Medulla oblongata (tissue), 1 donor: ENCODE measurements around the gene BMPR1A.
"Not testable (repeated sequence)": the region's sequence is repeated elsewhere in the genome, so short reads cannot be mapped to it uniquely, and the experiment has no call there.

Experiments used
- DNase-seq: peaks from one replicate; pipeline ENCODE4 v3.0.0-alpha.2; 2015; ENCODE audit errors: extremely low spot score

The BMPR1A gene

DNA sequence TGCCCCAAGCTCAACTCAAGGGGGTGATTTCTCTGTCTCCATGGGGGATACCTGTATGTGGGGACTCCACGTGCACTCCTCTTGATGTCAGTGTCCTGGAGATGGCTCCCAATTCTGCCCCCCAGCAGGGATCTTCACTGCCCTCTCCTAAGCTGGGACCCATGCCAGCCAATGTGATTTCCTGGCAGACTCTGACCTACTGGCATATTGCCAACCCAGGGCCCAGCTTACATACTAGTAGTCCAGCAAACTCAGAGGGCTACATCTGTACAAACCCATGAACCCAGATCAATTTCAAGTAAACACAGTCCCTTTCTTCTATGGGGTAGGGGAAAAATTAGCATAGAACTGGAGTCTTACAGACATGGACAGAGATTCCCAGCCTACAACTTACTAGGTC is 26.2 kb upstream of the BMPR1A start:
- DNase-seq = peak; percentile 35

DNA sequence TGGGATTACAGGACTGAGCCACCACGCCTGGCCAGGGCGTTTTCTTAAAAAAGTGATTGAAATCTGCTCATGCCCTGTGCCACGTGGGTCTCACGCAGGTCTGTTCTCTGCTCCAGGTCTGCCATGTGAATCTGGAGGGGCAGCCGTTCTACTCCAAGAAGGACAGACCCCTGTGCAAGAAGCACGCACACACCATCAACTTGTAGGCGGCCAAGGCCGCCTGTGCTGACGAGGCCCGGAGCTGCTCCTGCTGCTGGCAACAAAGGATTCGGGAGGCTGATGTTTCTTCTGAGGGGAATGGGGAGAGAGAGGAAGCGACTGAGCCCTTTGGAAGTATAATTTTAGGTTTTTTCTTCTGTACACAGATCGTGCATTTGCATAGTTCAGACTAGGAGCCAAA is 23.6 kb upstream of the BMPR1A start:
- no peak for DNase-seq

DNA sequence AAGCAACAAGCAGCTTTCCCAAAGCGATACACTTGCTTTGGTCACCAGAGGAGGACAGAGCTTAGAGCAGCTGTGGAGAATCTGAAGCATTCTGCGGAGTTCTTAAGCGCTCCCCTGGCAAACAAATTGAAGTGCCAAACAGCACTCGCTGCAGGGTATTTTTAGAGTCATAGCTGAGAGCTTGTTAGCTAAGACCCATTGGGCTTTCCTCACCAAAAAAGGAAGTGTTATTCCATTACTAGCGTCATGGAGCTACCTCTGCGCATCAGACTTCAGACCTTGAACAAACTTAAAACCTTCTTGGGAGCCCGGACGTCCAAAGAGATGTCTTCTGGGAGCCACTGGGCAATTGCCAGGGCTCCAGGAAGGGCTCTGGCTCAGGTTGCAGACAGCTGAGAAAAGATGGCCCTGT is 23.2 kb upstream of the BMPR1A start:
- peak; percentile 64 for DNase-seq

DNA sequence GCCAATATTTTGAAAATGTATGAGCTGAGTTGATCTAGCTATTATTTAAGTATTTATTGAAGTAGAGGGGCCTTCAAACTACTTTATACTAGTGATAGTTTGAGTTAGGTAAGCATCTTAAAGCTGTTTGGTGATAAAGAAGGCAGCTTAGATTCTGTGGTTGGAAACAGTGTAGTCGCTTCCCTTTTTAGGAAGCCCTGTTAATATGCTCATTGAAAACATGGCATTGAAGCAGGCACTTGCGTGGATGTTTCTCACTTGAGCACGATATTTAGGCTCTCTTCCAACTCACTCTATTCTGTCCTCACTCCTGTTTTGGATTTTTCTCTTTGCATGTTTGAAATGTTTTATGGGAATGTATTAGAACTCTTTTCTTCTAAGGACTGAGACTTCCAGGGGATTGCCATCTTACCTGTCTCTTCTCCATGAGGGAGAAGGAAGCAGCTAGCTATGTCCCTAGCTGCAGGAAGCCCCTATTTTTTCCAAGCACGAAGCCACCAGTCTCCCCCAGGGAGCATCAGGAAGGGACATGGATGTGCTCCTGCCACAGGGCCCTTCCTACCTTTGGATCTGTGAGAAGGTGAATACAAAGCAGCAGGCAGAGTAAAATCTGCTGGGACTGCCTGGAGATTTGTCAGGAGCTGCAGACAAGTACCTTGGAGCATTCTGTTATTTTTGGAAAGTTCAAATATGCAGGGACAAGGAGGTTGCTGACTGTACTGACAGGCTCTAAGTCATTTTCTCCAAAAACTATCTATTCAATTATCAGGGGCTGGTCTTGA is 22.0 kb upstream of the BMPR1A start:
- DNase-seq = no peak

DNA sequence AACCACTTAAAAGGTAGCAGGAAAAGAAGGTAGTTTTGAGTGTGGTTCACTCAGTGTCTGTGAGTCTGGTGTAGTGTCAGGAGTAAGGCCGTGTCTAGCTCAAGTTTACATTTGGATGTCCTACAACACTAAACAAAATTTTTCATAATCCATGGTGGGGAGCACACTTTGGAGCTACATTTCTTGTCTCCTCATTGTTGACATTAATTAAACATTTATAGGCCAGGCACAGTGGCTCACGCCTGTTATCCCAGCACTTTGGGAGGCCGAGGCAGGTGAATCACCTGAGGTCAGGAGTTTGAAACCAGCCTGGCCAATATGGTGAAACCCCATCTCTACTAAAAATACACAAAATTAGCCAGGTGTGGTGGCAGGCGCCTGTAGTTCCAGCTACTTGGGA is 21.1 kb upstream of the BMPR1A start:
- DNase-seq = not testable (repeated sequence)

DNA sequence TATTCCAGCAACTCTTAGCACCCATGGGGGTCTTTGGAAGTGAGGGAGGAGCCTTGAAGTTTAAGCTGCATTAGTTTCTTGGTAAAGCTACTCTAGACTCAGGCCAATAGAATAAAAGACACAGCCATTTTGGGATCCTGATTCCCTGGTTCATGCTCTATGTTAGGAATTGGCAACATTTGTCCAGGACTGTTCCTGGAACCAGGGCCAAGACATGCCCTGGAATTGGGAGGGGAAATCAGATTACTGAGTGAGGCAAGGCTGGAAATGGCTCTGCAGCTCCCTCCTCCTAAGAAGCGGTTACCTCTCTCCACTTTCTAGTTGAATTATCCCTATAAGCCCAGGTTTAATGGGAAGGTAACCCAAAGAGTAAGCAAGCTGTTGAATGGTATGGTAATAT is 14.2 kb upstream of the BMPR1A start:
- no peak for DNase-seq

DNA sequence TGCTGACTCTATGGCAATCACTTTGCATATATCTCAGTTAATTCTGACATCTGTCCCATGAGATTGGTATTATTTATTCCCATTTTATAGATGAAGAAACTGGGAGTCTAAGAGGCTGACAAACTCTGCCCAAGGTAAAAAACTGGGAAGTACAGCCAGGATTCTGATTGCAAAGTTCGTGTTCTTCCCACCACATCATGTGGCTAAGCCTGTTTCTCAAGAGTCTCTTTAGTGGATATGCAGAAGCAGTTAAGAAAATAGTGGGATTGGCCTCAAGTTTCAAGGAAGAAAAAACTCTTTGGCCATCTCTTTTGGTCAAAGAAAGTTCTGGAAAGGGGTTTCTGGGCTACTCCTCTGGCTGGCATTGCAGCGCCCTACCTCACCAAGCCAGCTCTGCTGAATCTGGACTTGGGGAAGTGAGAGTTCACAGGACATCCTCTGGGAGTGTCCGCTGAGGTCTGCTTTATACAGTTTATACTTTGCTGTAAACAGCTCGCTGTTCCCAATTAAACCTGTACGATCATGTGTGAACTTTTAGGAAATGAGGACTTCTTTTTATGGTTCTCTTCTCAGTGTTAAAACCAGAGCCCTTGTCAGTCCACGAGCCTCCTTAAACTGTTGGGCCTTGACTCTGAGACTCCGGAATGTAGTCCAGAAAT is 12.2 kb upstream of the BMPR1A start:
- DNase-seq = no peak

DNA sequence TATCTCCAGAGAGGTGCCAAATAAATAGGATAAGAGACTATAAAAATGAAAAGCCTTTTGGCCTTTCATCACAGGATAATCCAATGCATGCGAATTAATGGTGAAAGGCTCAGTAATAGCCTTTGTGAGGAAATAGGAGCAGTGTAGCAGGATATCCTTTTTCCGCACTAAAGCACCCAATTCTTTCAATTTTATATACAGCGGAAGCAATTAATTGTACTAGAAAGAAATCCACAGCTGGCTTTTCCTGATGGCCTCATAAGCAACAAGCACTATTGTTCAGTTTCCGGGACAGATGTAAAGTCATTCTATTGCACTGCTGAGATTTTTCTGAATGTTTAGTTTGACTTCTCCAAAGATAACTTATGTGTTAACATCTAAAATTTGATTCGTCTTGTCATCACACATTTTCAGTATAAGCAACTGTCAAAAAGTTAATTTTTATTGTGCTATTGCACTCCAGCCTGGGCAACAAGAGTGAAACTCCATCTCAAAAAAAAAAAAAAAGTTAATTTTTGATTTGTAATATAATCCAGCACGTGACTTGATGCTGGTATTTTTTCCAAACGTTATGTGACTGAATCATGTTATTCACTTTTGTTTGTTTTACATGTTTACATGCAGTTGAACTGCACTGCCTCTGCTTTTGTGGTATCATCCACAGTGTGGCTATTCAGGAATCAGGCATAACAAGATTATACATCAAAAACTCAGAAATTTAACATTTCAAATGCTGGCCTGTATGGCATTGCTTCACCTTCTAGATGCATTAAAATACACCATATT is 8.4 kb upstream of the BMPR1A start:
- DNase-seq = no peak

DNA sequence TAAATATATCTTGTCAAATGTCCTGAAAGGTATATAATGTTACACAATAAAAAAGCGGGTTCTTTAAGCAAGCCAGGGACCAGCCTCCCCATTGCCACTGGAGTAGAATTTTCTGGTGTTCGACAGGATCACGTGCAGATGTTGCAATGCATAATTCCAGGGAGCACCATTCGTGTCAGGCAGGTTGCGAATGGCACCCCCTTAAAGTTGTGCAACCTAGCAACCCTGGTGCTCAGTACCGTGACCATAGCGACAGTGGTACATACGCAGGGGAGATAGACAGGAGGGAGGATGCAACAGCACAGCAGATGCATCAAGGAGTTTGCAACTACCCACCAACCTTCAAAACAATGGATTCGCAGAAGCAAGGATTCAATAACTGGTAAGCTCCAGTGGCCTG is 6.6 kb upstream of the BMPR1A start:
- no peak for DNase-seq

DNA sequence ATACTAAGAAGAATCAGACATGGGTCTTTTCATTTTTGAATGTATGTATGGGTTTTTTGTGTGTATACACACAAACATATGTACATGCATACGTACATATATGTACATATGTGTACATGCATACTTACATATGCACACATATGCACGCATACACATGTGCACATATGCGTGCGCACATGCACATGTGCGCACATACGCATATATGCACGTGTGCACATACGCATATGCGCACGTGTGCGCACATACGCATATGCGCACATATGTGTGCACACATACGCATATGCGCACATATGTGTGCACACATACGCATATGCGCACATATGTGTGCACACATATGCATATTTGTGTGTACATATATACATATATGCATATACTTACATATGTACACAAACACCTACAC is 4.9 kb upstream of the BMPR1A start:
- DNase-seq = no peak

DNA sequence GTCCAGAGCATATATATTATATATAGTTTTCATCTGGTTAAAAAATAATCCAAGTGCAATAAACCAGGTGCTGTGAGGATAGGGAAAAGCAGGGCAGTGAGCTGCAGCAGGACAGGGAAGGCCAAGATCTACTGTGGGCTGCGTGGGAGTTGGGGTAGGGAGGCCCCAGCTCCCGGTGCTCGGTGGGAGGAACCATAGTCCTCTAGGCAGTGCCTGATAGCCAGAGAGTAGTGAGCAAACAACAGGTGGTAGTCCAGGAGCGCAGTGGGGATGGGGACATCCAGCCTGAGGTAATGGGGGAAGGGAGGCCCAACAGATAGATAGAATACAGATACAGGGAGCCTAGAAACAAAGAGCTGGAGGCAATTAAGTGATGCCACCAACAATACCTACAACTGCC is 4.1 kb upstream of the BMPR1A start:
- DNase-seq = no peak

DNA sequence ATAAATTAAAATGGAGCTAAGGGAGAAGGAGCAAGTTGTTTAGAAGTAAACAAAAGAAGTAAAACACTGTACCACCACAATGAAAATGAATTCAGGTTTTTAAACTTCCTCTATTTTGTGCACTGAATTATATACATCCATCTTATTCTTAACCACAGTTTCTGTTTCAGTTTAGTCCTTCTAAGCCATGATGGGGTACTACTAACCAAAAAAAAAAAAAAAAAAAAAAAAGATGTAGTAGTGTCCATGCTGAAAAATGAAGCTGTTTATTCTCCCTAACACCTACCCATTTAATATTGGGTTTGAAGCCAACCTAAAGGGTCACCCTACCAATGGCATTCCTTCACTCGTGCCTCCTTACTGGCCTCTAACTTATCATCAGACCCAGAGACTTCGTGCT is 3.4 kb upstream of the BMPR1A start:
- no peak for DNase-seq

DNA sequence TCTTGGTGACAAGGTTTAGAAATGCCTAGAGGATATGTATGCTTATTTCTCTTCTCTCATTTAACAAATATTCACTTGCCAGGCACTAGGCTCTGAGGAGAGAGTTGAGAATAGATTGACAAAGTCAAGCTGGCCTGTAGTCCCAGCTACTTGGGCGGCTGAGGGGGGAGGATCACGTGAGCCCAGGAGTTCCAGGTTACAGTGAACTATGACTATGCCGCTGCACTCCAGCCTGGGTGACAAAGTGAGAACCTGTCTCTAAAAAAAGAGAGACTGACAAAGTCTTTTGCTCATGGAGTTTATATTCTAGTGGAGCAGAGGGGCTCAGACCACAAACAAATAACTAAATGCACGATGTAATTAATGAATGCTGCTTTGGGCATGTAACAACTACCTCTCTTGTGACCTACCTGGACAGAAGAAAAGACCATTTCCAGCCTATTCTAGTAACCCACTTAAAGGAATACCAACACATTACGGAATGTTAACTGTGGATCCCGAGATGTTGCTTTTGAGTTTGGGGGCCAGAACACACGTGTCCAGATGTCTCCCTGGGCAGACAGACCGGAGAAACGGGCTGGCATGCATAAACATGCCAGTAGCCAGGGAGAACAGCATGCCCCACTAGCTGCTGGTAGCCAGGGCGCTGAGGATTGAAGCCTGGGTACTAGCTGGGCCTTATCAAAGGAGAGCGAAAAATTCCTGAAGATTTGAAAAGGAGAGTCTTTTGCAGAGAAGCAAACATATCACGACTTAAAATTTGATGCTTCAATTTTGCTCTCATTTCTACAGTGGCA is 2.6 kb upstream of the BMPR1A start:
- DNase-seq = no peak

DNA sequence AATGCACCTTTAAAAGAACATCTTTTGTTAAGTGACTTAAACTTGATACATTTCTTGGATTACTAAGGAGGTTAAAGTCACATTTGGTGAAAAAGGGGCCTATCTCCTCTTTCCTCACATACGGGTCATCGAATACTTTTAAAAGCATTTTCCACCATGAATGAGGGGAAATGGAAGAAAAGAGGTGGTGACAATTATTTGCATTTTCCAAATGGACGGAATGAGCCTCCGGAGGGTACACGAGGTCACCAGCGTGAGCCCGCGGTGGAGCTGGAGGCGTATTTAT is 1.0 kb upstream of the BMPR1A start:
- DNase-seq = no peak

DNA sequence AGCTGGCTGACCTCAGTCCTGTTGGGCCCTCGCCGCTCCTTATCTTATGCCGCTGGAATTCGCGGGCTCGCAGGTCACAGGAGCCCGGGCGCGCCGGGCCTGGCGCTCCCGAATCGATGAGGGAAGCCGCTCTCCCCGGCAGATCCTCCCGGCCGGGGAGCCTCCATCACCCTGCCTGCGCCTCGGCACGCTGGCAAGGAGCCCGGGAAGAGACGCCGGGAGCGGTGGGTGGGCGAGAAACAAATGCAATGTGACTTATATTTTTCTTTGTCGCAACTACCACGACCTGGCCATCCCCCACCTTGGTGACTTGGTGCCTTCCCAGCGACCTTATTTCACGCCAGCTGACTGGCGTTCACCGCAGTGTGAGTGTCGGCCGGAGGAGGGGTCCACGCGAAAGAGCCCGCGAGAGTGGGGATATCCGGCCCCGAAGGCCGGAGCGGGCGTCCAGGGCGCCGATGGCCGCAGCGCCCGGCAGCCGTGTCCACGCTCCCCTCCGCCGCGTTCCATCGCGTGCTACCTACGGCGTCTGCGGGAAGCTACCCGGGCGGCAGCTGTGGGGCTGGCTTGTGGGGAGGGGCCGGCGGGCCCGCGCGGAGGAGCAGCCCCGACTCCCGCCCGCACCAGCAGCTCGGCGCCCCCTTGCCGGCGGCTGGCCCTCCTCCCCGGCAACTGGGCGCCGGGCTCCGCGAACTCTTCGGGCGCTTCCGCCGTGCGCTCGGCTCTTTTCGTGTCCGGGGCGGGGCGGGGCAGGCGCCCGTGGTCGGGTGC is 494 bp upstream of the BMPR1A start:
- DNase-seq = peak; percentile 95

DNA sequence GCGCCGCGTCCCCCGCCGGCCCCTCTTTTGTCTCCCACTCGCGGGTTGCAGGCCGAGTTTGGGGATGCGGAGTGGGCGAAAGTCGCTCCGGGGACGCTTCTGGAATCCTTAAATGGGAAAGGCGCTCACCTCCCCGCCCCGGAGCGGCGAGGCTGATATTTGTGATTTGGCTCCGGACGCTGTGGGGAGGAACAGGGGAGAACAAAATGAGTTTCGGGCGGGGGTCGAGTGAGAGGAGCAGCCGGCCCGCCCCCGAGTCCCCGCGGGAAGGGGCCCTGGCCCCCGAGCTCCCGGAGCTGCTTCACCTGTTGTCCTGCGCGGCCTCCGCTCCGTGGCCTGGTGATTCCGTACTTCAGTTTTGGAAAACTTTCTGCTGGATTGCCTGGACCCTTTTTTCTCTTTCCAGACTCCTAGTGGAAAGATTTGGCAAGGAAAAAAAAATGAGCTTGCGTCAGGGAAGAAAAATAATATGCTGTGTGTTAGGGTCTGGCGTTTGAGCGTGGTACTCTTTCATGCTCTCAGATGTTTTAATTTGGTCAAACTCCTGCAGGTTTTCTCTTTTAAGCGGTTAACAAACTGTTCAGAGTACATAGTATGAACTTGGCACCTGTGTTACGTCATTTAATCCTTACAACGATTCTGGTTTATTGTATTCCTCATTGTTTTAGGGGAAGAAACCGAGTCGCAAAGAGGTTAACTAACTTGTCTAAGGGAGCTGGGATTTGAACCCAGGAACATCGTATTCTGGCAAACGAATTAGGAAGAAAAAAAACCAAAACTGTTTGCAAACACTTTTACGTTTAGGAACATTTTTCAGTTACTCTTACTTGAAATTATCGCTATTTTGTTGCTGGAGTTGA is 924 bp downstream of the BMPR1A start:
- DNase-seq = no peak

DNA sequence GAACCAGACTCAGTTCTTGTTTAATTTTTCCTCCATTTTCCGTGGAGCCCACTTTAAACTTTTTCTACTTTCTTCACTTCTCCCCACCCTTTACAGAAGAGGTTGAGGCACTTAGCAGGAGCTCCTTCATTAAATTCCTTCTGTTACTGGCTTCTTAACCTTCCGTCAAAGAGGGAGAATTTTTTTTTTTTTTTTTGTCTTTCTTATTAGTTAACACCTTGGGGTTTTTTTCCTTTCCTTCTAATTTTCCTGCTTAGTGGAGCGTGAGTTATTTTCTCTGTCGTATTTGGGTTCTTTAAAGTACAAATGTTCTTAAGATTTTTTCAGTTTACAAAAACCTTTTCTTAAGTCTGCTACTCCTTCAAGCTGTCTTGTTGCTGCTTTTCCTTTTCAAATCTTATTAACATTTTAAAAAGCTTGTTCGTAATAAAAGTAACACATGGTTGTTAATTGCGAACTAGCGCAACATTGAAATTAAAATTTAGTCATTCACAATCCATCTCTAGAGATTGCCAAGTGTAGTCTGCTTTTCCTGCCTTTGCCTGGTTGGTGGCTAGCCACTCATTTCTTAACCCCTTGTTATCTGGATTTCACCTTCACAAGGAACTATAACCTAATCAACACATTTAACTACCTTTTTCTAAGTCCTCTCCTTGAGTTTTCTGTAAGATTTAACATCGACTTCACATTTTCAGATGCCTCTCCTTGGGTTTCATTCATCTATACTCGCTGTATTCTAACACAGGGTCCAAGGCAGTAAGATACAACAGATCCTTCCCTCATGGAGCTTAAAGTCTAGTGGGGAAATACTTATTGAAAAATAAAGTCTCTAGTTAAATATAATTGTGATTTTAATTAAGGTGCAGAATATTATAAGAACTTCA is 2.0 kb downstream of the BMPR1A start:
- no peak for DNase-seq

DNA sequence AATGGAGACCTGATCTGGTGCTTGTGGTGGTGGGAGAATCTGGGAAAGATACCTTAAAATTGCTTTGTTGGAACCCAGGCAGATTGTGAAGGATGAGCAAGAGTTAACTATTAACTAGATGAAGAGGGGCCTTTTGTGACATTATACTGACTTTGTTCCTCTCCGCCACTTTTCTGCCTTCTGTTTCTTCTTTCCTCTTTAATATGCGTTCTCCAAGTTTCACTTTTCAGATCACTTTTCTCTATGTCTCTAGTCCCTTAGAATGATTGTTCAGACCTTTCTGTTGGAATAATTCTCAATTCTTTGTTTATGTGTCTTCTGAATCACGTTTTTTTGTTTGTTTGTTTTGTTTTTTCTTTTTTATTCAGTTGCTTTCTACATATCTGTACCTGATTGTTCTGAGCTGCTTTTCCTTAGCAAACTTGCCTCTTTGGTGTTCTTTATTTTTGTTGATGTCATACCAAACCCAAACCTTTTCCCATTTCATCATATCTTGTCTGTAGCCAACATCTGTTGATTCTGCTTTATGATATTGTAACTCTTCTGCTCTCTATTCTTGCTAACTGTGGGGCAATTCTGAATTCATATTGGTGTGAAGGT is 2.8 kb downstream of the BMPR1A start:
- DNase-seq = no peak

DNA sequence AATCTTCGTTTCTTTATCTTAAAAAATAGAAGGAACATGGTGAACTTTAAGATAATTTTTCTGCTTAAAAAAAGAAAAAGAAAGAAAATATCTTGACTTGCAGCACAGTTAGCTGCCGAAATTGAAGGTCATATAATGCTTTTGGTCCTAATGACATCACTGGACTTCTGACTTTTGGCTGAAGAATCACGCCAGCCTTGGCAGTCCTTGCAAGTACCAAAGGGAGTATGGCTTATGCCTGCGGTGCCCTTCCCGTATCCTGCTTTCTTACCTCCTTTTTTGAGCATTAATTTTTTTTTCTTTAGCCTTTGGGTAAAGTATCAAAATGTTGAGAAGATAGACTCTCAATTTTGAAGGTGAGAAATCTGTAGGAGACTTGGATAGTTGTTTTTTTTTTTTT is 7.0 kb downstream of the BMPR1A start:
- no peak for DNase-seq
